AG09319 (cell line): ENCODE data around the gene MMP13.

Source experiments
- DNase-seq: peaks from one replicate; pipeline ENCODE4 v3.0.0-alpha.2; 2010; ENCODE audit warnings: low read depth; ENCODE audit errors: extremely low read depth
- TF ChIP-seq, protein P1 (sequence below): IDR thresholded peaks from 2 replicates; pipeline ENCODE4 v1.5.1; 2011; ENCODE audit warnings: low read depth, mild to moderate bottlenecking, inconsistent platforms, low read length, moderate library complexity

MMP13 gene

GRCh38 chr11:102928247-102928646, 27.3 kb downstream of the MMP13 start:
- no peak for DNase-seq
- TF ChIP-seq, protein P1, sequence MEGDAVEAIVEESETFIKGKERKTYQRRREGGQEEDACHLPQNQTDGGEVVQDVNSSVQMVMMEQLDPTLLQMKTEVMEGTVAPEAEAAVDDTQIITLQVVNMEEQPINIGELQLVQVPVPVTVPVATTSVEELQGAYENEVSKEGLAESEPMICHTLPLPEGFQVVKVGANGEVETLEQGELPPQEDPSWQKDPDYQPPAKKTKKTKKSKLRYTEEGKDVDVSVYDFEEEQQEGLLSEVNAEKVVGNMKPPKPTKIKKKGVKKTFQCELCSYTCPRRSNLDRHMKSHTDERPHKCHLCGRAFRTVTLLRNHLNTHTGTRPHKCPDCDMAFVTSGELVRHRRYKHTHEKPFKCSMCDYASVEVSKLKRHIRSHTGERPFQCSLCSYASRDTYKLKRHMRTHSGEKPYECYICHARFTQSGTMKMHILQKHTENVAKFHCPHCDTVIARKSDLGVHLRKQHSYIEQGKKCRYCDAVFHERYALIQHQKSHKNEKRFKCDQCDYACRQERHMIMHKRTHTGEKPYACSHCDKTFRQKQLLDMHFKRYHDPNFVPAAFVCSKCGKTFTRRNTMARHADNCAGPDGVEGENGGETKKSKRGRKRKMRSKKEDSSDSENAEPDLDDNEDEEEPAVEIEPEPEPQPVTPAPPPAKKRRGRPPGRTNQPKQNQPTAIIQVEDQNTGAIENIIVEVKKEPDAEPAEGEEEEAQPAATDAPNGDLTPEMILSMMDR, result no peak

DNA sequence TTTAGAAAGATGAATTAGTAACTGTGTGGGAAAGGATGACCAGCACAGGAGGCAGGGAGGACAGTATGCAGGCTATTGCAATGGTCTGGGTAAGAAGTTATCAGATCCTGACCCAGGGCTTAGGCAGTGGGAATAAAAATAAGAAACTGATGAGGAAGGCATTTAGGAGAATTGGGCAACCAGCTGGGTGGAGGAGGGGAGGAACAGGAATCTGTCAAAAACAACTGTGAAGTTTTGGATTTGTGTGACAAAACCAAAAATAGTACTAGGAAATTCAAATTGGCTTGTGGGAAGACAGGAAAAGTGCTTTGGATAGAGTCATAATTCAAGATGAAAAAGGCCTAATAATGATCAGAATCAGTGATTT, 27.9 kb downstream of the MMP13 start:
- TF ChIP-seq, protein P1, result no peak
- no peak for DNase-seq

DNA sequence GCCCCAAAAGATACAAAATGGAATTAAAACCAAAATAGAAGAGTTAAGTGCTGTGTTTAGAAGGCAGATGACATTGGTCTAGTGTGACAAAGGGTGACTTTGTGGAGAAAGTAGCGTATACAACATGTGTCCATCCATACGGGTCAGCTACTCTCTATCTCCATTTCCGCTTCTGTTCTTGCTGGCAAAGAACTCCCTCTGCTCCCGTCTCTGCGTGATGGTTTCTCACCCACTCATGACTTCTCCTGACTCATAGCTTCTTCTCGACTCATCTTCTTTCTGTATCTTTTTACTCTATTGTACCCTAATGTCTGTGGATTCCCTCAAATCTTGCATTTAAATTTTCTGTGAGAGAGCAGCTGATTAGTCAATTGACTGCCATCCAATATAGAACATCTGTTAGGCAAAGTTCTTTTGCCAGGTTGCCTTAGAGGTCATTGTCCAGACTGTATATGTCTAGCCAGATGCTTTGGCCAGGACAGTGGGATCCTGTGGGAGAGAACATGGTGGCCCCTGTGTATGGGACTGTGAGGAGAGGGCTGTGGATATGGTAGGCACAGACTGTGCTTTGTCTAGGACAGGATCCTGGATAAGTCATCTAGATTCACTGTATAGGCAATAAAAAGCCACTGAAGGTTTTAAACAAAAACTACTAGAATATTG, 28.4 kb downstream of the MMP13 start:
- TF ChIP-seq, protein P1, result no peak
- DNase-seq, result no peak

DNA sequence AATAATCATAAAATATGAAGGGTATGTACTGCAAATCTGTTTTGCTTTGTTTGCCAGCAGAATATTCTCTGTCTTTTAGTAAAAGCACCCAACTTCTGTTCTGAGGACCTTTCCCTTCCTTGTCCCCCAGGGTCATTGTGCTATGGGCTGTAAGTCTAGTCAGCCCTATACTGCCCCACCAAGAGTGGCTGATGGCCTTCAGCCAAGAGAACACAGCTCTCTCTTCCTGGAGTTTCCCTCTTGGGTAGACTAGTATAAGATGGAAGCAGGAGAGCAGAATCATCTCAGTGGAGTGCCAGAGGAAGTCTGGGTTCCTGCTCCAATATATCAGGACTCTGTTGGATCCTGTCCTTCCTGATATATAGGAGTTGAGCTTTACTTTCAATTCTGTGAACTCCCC, 29.0 kb downstream of the MMP13 start:
- TF ChIP-seq, protein P1, result no peak
- no peak for DNase-seq

DNA sequence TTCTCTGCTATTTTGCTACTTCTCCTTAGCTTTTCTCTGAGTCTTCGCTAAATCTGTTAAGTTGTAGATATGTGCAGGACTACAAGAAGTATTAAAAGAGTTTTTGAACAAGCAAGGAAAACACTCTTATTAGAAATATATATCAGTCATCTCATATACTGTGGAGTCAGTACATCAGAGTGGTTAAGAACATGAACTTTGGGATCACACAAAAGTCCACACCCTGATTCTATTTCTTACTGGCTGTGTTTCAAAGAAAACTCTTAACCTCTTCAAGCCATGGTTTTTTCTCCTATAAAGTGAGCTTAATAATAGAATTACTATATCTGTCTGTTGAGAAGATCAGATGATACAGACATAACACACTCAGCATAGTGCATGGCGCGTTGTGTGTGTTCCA, 29.5 kb downstream of the MMP13 start:
- DNase-seq, result no peak
- TF ChIP-seq, protein P1, result no peak

- TF ChIP-seq, protein P1, result no peak
- DNase-seq, result no peak
Observed at GRCh38 chr11:102924851-102925380, 30.6 kb downstream of the MMP13 start.

GRCh38 chr11:102921587-102922220, 33.8 kb downstream of the MMP13 start:
- no peak for DNase-seq
- TF ChIP-seq, protein P1, result no peak
